ENCODE results near the gene NAXD.

NAXD gene

DNA sequence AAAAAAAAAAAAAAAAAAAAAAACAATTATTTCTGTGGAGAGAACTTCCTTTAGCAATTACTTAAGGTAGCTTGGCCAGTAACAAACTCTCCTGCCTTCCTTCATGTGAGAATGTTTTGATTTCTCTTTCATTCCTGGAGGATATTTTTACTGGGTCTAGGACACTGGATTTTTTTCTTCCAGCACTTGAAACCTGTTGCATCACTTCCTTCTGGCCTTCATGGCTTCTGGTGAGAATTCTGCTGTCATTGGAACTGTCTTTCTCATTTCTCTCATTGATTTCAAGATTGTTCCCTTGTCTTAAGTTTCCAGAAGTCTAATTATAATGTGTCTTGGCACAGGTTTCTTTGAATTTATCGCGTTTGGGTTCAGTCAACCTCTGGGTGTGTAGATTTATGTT, 34.5 kb upstream of the NAXD start:
- no peaks in the 10 kb centered on the region for H3K9me3 ChIP-seq
- TF ChIP-seq, protein P1, sequence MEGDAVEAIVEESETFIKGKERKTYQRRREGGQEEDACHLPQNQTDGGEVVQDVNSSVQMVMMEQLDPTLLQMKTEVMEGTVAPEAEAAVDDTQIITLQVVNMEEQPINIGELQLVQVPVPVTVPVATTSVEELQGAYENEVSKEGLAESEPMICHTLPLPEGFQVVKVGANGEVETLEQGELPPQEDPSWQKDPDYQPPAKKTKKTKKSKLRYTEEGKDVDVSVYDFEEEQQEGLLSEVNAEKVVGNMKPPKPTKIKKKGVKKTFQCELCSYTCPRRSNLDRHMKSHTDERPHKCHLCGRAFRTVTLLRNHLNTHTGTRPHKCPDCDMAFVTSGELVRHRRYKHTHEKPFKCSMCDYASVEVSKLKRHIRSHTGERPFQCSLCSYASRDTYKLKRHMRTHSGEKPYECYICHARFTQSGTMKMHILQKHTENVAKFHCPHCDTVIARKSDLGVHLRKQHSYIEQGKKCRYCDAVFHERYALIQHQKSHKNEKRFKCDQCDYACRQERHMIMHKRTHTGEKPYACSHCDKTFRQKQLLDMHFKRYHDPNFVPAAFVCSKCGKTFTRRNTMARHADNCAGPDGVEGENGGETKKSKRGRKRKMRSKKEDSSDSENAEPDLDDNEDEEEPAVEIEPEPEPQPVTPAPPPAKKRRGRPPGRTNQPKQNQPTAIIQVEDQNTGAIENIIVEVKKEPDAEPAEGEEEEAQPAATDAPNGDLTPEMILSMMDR (IDR thresholded peaks at IDR 0.05; ENCODE audit: low read depth, low read length): no peak

DNA sequence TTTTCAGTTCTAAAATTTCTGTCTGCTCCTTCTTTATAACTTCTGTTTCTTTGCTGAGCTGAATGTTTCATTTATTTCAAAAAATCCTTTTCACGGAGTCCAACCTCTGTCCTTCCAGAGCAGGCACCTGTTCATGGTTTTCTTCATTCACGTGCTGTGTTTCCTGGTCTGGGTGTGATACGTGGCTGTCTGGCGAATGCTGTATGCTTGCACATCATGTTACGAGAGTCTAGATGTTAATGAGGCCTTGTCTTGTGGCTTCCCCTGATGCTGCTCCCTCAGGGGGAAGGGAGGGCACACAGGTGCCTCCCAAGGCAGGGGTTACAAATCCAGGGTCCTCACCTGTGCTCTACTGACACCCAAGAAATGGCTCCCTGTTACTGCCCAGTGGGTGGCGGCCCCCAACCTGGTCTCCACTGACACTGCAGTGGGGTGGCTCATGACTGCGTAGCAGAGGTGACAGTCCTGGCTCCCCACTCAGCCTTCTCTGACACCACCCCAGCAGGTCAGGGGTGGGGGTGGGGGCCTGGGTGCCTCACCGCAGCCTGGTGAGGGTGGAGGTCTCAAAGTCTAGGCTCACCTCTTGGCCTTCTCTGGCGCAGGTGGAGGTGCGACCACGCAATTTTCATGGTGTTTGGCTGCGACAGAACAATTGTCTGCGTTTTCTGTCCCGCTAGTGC, 33.7 kb upstream of the NAXD start:
- no peak for DNase-seq
- 0 out of 2 replicates have a peak, but pooled peaks cover 3% of the 10 kb centered on the region for H3K27me3 ChIP-seq
- no peaks in the 10 kb centered on the region for H3K36me3 ChIP-seq
- H3K9me3 ChIP-seq: no peaks in the 10 kb centered on the region
- H3K4me3 ChIP-seq (ENCODE audit: low read depth, low read length): no peak overlapping the region
- H3K4me1 ChIP-seq: no peaks in the 10 kb centered on the region
- TF ChIP-seq, protein P1 (IDR thresholded peaks at IDR 0.05; ENCODE audit: low read depth, low read length): no peak

More for the DNA sequence above, 34.5 kb upstream of the NAXD start:
- Histone ChIP-seq H3K27me3 (0 out of 2 replicates have a peak, but pooled peaks cover 3% of the 10 kb centered on the region), H3K4me1 (no peaks in the 10 kb centered on the region), H3K4me3 (ENCODE audit: low read depth, low read length) (no peak overlapping the region), H3K36me3 (no peaks in the 10 kb centered on the region)
- no peak for DNase-seq

DNA sequence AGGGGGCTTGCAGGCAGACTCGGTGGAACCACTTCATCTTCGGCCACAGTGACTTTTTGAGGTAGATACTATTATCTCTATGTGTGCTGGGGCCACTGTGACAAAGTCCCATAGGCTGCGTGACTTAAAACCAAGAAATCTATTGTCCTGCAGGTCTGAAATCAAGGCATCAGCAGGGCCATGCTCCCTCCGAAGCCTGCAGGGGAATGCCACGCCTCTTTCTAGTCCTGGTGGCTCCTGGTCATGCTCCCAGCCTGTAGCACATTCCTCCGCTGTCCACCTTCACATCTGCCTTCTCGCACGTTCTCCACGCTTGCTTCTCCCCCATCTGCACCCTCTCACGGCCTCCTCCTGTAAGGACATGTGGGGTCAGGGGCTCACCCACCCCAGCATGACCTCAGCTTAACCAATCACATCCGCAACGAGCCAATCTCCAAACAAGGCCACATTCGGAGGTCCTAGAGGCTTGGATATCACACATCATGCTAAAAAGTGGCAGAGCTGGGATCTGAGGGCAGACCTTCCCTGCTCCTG, 32.9 kb upstream of the NAXD start:
- H3K36me3 ChIP-seq: no peaks in the 10 kb centered on the region

DNA sequence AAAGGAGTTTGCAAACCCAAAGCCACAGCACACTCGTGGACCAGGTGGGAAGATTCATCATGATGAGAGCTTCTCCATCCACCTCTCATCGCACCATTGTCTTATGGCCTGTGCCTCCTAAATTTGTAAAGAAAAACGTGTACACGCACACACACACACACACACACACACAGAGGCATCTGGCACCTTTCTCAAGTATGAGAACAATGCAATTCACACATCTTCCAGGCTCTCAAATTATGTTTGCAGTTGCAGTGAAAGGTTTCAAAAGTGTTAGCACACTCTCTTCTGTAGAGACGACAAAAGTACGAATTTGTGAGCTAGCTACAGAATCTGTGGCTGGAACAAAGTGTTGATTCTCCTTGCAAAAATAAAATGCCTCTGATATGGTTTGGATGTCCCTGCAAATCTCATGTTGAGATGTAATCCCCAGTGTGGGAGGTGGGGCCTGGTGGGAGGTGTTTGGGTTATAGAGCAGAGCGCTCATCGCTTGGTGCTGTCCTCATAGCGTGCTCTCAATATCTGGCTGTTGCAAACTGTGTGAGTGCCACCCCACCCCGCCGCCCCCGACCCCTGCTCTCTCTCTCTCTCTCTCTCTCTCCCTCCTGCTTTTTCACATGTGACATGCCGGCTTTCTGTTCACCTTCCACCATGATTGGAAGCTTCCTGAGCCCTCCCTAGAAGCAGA, 32.0 kb upstream of the NAXD start:
- TF ChIP-seq, protein P1 (IDR thresholded peaks at IDR 0.05; ENCODE audit: low read depth, low read length): no peak
- H3K4me1 ChIP-seq: no peaks in the 10 kb centered on the region
- no peak overlapping the region for H3K4me3 ChIP-seq (ENCODE audit: low read depth, low read length)

More for the DNA sequence above, 32.9 kb upstream of the NAXD start:
- Histone ChIP-seq H3K4me3 (ENCODE audit: low read depth, low read length) (no peak overlapping the region), H3K9me3 (no peaks in the 10 kb centered on the region), H3K4me1 (no peaks in the 10 kb centered on the region), H3K27me3 (0 out of 2 replicates have a peak, but pooled peaks cover under 1% of the 10 kb centered on the region)
- DNase-seq: no peak
- TF ChIP-seq, protein P1 (IDR thresholded peaks at IDR 0.05; ENCODE audit: low read depth, low read length): no peak

DNA sequence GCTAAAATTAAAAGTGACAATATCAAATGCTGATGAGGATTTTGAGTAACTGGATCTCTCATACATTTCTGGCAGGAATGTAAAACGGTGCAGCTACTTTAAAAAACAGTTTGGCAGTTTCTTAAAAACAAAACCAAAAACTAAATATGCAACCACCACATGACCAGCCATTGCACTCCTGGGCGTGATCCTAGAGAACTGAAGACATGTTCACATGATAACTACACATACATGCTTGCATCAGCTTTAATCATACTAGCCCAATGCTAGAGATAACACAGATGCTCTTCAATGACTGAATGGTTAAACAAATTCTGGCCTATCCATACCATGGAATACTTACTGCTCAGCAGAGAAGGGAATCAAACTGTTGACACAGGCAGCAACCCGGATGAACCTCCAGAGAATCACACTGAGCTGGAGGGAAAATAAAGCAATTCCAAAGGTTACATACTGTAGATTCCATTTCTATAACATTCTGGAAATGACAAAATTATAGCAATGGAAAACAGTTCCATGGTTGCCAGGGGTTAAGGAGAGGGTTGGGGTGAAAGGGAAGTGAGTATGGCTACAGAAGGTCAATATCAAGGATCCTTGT, 25.5 kb upstream of the NAXD start:
- peaks cover 3% of the 10 kb centered on the region; the same call in 1 of the 2 replicates for H3K27me3 ChIP-seq
- TF ChIP-seq, protein P1 (IDR thresholded peaks at IDR 0.05; ENCODE audit: low read depth, low read length): no peak
- no peak for DNase-seq
- no peaks in the 10 kb centered on the region for H3K4me1 ChIP-seq
- no peaks in the 10 kb centered on the region for H3K9me3 ChIP-seq
- no peak overlapping the region for H3K4me3 ChIP-seq (ENCODE audit: low read depth, low read length)
- no peaks in the 10 kb centered on the region for H3K36me3 ChIP-seq

More for the DNA sequence above, 32.0 kb upstream of the NAXD start:
- no peaks in the 10 kb centered on the region for H3K9me3 ChIP-seq
- no peaks in the 10 kb centered on the region for H3K36me3 ChIP-seq
- no peaks in the 10 kb centered on the region for H3K27me3 ChIP-seq
- no peak for DNase-seq

Data from BE2C (cell line).